Ovary (tissue), 9 donors: Measurements from ENCODE around the gene NRGN. TPM values are rescaled to one million over a fixed set of nuclear protein-coding genes. Genes with fewer than 3 reads are reported as not detected.

Experiments
- DNase-seq, 5 donors: peaks; one replicate each; pipeline ENCODE4 v3.0.0-alpha.2; 2019 to 2020
- H3K27ac ChIP-seq, 2 donors: fragments of 200-600 bp; one replicate each; pipeline versions ENCODE4 v1.5.1 to v1.8.0; 2019 to 2022
- H3K27me3 ChIP-seq: fragments of 200-600 bp; one replicate; pipeline ENCODE4 v1.8.0; 2022
- H3K36me3 ChIP-seq: fragments of 200-600 bp; sonication (generic); one replicate; pipeline ENCODE4 v1.5.1; 2019
- H3K4me1 ChIP-seq: one replicate; pipeline ENCODE4 v1.8.1; 2013; ENCODE audit warnings: mild to moderate bottlenecking, moderate library complexity; ENCODE audit not compliant: insufficient read depth
- H3K4me3 ChIP-seq: fragments of 200-600 bp; sonication (generic); one replicate; pipeline ENCODE4 v1.5.1; 2017
- H3K9me3 ChIP-seq, 2 donors: fragments of 200-600 bp in 1 of 2; sonication (generic) in 1 of 2; one replicate each; pipeline versions ENCODE4 v1.5.1 to v1.8.1; 2013 to 2019; ENCODE audit warnings: mild to moderate bottlenecking in 1 of 2, moderate library complexity in 1 of 2
- EP300 ChIP-seq: sonication (generic); formaldehyde crosslinking; IDR thresholded peaks from one replicate; pipeline ENCODE4 v1.6.1; 2017; ENCODE audit warnings: antibody characterized with exemption
- POLR2A ChIP-seq: fragments of 450-650 bp; IDR thresholded peaks from one replicate; pipeline ENCODE4 v1.6.1; 2017; ENCODE audit warnings: antibody characterized with exemption, mild to moderate bottlenecking, moderate library complexity
- WGBS, 3 donors: extraction: QIAGEN DNeasy Blood & Tissue Kit in 1 of 3; methylation state at CpG; one replicate each; pipeline versions ENCODE4 v1.1.5 to v1.1.7; 2013 to 2017; 5-methylcytosine and 5-hydroxymethylcytosine counted together
- intact Hi-C, 4 donors: fragments of 100-400 bp; cut with DNase I; formaldehyde crosslinking; loops; one replicate each; pipeline versions ENCODE4 v1.11.0 to v1.15.1; 2022 to 2023
- polyA plus RNA-seq, 2 donors: library from polyadenylated mRNA; stranded (reverse); fragments of 200-250 nt in 1 of 2; fragments of 350-450 nt in 1 of 2; fragmentation: Illumina TruSeq in 1 of 2; extraction: RNeasy Lipid Tissue Mini Kit (QIAGEN cat#74804) in 1 of 2; gene quantifications; one replicate each; pipeline ENCODE4 v1.2.3, GENCODE V29; 2013 to 2014
- total RNA-seq, 7 donors: library from RNA; depleted of rRNA in 2 of 7; stranded (reverse); fragments of >200 nt in 2 of 7; fragmentation: NEBNext Ultra II Directional in 3 of 7; extraction: Animal tissue kit (Norgen Biotek cat#: 25700) in 3 of 7; gene quantifications; one replicate each; pipeline versions ENCODE4 v1.1.0 to v1.2.4, GENCODE V29; 2016 to 2023
- TF ChIP-seq, protein P1 (sequence below), 3 donors: fragments of 450-650 bp in 2 of 3; fragments of 200-600 bp in 1 of 3; IDR thresholded peaks; one replicate each; pipeline versions ENCODE4 v1.5.1 to v1.8.0; 2016 to 2022; ENCODE audit warnings: antibody characterized with exemption in 3 of 3, mild to moderate bottlenecking in 1 of 3
- donor health status: DM: no; HTN: no; CAD: no; lungs with moderate emphysema.
- donor health status: DM: no; HTN: no; CAD: no.
- donor health status: Bipolar disorder and iron deficiency.
- donor health status: DM: yes; HTN: yes; CAD: no.
- donor health status: DM: no; HTN: no; CAD: no.
- donor health status: DM: yes; HTN: yes; CAD: no.

NRGN gene
- total and polyA plus RNA-seq, 9 donors, result 1.1 to 7.0 (median 4.2) TPM; not detected in 1

DNA sequence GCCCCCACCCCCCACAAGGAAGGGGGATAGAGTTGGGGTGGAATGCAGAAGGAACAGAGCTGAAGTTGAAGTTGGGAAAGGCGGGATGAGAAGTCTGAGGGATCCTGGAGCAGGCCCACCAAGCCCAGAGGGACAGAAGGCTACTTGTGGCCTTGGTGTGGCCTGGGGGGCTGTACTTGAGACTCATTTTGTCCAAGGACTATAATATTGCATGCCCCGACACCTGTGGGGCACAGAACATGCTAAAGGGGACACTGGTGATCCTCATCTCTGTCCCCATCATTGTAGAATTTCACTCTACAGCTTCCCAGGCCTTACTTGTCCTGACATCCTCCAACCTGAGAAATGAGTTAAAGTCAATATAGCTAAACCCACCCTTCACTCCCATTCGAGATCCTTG, 21.1 kb downstream of the NRGN start:
- intact Hi-C loops, result loop anchor here in 3 of 4 donors (5.0 to 10.0 kb wide), 3 partner anchors 76 to 94 kb away; no protein-coding TSS in a partner anchor
- peaks cover 7% of the 10 kb centered on the region for H3K27me3 ChIP-seq
- 38 to 51% (median 40%) methylated on average over 3 of the region's 3 CpGs for WGBS, 3 donors
- no peak for DNase-seq
- H3K4me1 ChIP-seq, result peaks cover 4% of the 10 kb centered on the region
- H3K27ac ChIP-seq, result peak overlapping the region in 1 of 2 donors; percentile 9
- TF ChIP-seq, protein P1, sequence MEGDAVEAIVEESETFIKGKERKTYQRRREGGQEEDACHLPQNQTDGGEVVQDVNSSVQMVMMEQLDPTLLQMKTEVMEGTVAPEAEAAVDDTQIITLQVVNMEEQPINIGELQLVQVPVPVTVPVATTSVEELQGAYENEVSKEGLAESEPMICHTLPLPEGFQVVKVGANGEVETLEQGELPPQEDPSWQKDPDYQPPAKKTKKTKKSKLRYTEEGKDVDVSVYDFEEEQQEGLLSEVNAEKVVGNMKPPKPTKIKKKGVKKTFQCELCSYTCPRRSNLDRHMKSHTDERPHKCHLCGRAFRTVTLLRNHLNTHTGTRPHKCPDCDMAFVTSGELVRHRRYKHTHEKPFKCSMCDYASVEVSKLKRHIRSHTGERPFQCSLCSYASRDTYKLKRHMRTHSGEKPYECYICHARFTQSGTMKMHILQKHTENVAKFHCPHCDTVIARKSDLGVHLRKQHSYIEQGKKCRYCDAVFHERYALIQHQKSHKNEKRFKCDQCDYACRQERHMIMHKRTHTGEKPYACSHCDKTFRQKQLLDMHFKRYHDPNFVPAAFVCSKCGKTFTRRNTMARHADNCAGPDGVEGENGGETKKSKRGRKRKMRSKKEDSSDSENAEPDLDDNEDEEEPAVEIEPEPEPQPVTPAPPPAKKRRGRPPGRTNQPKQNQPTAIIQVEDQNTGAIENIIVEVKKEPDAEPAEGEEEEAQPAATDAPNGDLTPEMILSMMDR (IDR thresholded peaks at IDR 0.05), result no peak
- TF ChIP-seq POLR2A (no peak), EP300 (no peak)
- H3K36me3 ChIP-seq, result no peaks in the 10 kb centered on the region
- H3K9me3 ChIP-seq, result no peaks in the 10 kb centered on the region
- peak overlapping the region; percentile 15 for H3K4me3 ChIP-seq

DNA sequence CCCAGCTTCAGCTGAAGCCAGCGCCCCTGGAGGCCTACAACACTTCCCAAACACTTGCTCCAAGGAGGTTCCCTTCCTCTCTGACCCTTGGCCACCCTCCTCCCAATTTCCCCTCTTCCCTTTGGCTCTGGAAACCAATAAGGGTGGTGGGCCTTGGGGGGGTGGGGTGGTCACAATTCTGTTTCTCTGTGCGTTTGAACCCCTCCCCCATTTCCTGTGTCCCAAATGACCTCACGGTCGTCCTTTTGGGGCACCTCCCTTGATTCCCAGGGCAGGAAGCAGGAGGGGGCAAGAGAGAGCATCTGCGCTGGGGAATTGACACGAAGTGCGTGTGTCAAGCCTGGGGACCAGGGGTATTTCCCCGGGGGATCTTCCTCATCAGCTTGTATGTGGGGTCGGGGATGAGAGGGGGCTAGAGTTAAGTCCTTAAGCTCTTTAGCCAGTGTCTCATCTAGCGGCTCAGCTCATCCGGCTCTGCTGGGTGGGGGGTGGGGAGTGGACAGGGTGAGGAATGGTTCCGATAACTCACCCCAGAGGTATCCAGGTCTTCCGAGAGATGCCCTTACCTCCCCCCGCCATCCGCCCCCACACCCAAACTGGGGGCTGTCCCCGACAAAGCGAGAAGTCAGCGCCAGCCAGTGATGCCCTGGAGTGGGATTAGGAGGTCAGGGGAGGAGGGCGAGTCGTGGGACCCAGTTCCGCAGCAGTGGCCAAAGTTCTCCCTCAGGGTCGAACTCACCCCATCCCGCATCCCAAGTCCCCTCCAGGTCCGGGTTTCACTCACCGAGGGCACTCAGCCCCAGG, 21.8 kb downstream of the NRGN start:
- Histone ChIP-seq H3K4me3 (peak overlapping the region; percentile 41), H3K27me3 (peaks cover 7% of the 10 kb centered on the region), H3K9me3 (no peaks in the 10 kb centered on the region), H3K27ac (peak overlapping the region in 1 of 2 donors; percentile 56), H3K4me1 (peaks cover 4% of the 10 kb centered on the region), H3K36me3 (no peaks in the 10 kb centered on the region)
- no peak for DNase-seq
- WGBS, 3 donors, result 8 to 15% (median 13%) methylated on average over 22 to 25 of the region's 25 CpGs
- intact Hi-C loops, result loop anchor here in 3 of 4 donors (2.0 to 10.0 kb wide), 5 partner anchors 76 to 94 kb away; partner anchors contain the start of genes SIAE (in 1 of the 3) and SPA17 (in 1 of the 3)
- TF ChIP-seq, protein P1 (IDR thresholded peaks at IDR 0.05), result no peak
- no peak for TF ChIP-seq EP300
- no peak for TF ChIP-seq POLR2A

DNA sequence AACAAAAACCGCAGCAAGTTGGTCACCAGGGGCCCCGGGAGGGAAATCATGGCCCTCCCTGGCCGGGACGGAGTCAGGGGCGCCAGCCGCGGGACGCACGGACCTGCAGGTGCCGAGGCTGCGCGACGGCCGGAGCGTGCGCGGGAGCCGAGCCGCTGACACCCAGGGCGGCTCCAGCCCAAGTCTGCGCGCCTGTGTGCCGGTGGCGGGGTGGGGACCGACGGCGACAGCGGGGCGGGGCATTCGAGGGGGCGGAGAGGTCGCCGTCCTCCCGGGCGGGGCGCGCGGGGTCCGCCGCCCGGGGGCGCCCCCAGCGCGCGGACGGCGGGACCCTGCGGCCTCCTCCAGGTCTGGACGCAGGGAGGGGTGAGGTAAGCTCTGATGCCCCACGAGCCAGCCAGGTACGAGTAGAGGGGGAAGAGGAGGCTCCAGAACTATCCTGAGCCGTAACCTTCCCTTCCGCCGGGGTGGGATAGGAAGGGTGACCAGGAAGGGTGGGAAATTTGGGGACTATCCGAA, 22.4 kb downstream of the NRGN start, which contains the start of gene ESAM:
ESAM (minus strand) TSS at position 186 of the 519 bp plus-strand sequence; CDS start at position 50, 136 bp downstream.
- no peak for DNase-seq
- intact Hi-C loops, result loop anchor here in 3 of 4 donors (2.0 to 10.0 kb wide), 5 partner anchors 75 to 95 kb away; partner anchors contain the start of genes SIAE (in 1 of the 3) and SPA17 (in 1 of the 3)
- Histone ChIP-seq H3K27ac (peak within 1 kb of the TSS in 1 of 2 donors; percentile 56), H3K4me3 (peak within 1 kb of the TSS; percentile 41), H3K36me3 (no peaks in the 10 kb centered on the region), H3K4me1 (peaks cover 4% of the 10 kb centered on the region), H3K27me3 (peaks cover 7% of the 10 kb centered on the region), H3K9me3 (no peaks in the 10 kb centered on the region)
- WGBS, 3 donors, result 1 to 2% (median 1%) methylated on average over 21 to 55 of the region's 55 CpGs
- TF ChIP-seq EP300 (no peak), POLR2A (no peak)
- TF ChIP-seq, protein P1 (IDR thresholded peaks at IDR 0.05), result no peak

DNA sequence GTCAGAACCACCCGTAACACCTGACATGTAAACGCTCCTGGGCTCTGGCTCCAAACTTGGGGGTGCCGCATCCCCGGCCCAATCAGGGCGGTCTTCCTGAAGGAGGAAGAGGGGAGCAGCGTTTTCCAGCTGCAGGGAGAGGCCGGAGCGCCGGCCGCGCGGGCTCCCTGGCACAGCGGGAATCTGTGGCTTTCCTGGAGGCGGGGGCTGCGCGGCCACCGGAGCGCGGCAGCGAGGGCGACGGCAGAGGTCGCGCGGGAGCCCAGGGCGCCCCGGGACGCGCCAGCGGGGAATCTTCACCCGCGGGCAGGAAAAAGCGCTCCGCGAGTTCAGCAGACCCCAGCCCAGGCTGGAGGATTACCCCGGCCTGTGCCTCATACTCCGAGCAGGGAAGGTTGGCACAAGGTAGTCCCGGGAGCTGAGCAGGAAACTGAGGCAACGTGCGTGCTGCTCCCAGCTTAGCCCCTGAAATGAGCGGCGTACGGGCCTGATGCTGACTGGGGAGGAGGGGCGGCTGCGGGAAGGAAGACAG, 22.9 kb downstream of the NRGN start:
- no peak for DNase-seq
- 1 to 3% (median 2%) methylated on average over 43 to 45 of the region's 45 CpGs for WGBS, 3 donors
- TF ChIP-seq, protein P1 (IDR thresholded peaks at IDR 0.05), result no peak
- TF ChIP-seq EP300, result no peak
- no peak for TF ChIP-seq POLR2A
- H3K27ac ChIP-seq, result no peak overlapping the region
- H3K9me3 ChIP-seq, result no peaks in the 10 kb centered on the region
- no peaks in the 10 kb centered on the region for H3K36me3 ChIP-seq
- H3K4me1 ChIP-seq, result peaks cover 4% of the 10 kb centered on the region
- intact Hi-C loops, result loop anchor here in 3 of 4 donors (2.0 to 10.0 kb wide), 5 partner anchors 75 to 95 kb away; partner anchors contain the start of genes SIAE (in 1 of the 3) and SPA17 (in 1 of the 3)
- H3K4me3 ChIP-seq, result peak overlapping the region; percentile 41
- H3K27me3 ChIP-seq, result peaks cover 7% of the 10 kb centered on the region
